HEK293 (cell line): Measurements from ENCODE around the gene ARHGAP10.

Experiments used
- CTCF ChIA-PET: fragments of 350-600 bp; formaldehyde crosslinking; extraction: SDS; loops from one replicate; lab custom pipeline; 2021; ENCODE audit warnings: antibody characterized with exemption; lab: Yijun Ruan, JAX
- POLR2A ChIA-PET: fragments of 300-600 bp; formaldehyde crosslinking; extraction: SDS; loops from one replicate; lab custom pipeline; 2020; ENCODE audit warnings: antibody characterized with exemption, inconsistent platforms; lab: Yijun Ruan, JAX
- H3K27ac ChIP-seq: fragments of 200-500 bp; sonication (Bioruptor generic); 2 replicates; pipeline ENCODE4 v1.5.1; 2014; ENCODE audit warnings: low read depth, low read length, control low read depth, inconsistent platforms; ENCODE audit errors: extremely low read depth
- H3K36me3 ChIP-seq, 2 experiments: fragments of 200-500 bp in 1 of 2; sonication (Bioruptor generic) in 1 of 2; 1 replicate in 1 of 2; 2 replicates in 1 of 2; pipeline ENCODE4 v1.5.1; 2014 to 2017; ENCODE audit warnings: inconsistent platforms in 2 of 2, low read length in 2 of 2; ENCODE audit not compliant: control insufficient read depth in 2 of 2, insufficient read depth in 1 of 2
- H3K4me1 ChIP-seq: fragments of 200-500 bp; sonication (Bioruptor generic); 2 replicates; pipeline ENCODE4 v1.5.1; 2014; ENCODE audit warnings: mild to moderate bottlenecking, low read length, inconsistent platforms; ENCODE audit not compliant: control insufficient read depth, insufficient read depth
- H3K4me3 ChIP-seq: 2 replicates; pipeline ENCODE4 v1.5.1; 2011; ENCODE audit warnings: low read depth, mild to moderate bottlenecking, control low read depth, low read length, moderate library complexity
- H3K9me3 ChIP-seq: fragments of 200-500 bp; sonication (Bioruptor generic); 2 replicates; pipeline ENCODE4 v1.5.1; 2014; ENCODE audit warnings: low read depth, low read length, inconsistent platforms; ENCODE audit not compliant: control insufficient read depth, insufficient read depth
- BCL11B ChIP-seq: fragments of 450-650 bp; formaldehyde crosslinking; IDR thresholded peaks from 2 replicates; pipeline ENCODE4 v1.5.1; 2016; ENCODE audit warnings: low read depth, missing biosample characterization, missing genetic modification characterization
- IKZF3 ChIP-seq: fragments of 450-650 bp; IDR thresholded peaks from 2 replicates; pipeline ENCODE4 v1.5.0; 2018; ENCODE audit warnings: missing biosample characterization, mild to moderate bottlenecking, missing genetic modification characterization, moderate library complexity
- MZF1 ChIP-seq: fragments of 450-650 bp; formaldehyde crosslinking; IDR thresholded peaks from 2 replicates; pipeline ENCODE4 v1.5.1; 2017; ENCODE audit warnings: missing biosample characterization, missing genetic modification characterization, borderline replicate concordance
- ZBTB1 ChIP-seq: fragments of 450-650 bp; formaldehyde crosslinking; IDR thresholded peaks from 2 replicates; pipeline ENCODE4 v1.5.1; 2016; ENCODE audit warnings: missing biosample characterization, missing genetic modification characterization
- ZNF354C ChIP-seq: fragments of 450-650 bp; formaldehyde crosslinking; IDR thresholded peaks from 2 replicates; pipeline ENCODE4 v1.5.1; 2016; ENCODE audit warnings: missing biosample characterization, missing genetic modification characterization, low read depth, borderline replicate concordance
- ZNF37A ChIP-seq: fragments of 450-650 bp; IDR thresholded peaks from 2 replicates; pipeline ENCODE4 v1.5.1; 2018; ENCODE audit warnings: missing biosample characterization, missing genetic modification characterization
- ZNF629 ChIP-seq: fragments of 450-650 bp; formaldehyde crosslinking; IDR thresholded peaks from 2 replicates; pipeline ENCODE4 v1.5.1; 2017; ENCODE audit warnings: missing biosample characterization, missing genetic modification characterization
- ZNF707 ChIP-seq: fragments of 450-650 bp; formaldehyde crosslinking; IDR thresholded peaks from 2 replicates; pipeline ENCODE4 v1.5.1; 2016; ENCODE audit warnings: missing biosample characterization, missing genetic modification characterization
- ZNF843 ChIP-seq: fragments of 450-650 bp; formaldehyde crosslinking; IDR thresholded peaks from 2 replicates; pipeline ENCODE4 v1.5.1; 2016; ENCODE audit warnings: missing biosample characterization, missing genetic modification characterization
- TF ChIP-seq, protein P1 (sequence below): fragments of 450-650 bp; formaldehyde crosslinking; IDR thresholded peaks from 2 replicates; pipeline ENCODE4 v1.5.1; 2017; ENCODE audit warnings: missing biosample characterization, missing genetic modification characterization
- TF ChIP-seq, protein P2 (sequence below): fragments of 450-650 bp; formaldehyde crosslinking; IDR thresholded peaks from 2 replicates; pipeline ENCODE4 v1.5.1; 2016; ENCODE audit warnings: missing biosample characterization, missing genetic modification characterization
- TF ChIP-seq, protein P3 (sequence below): fragments of 450-650 bp; formaldehyde crosslinking; IDR thresholded peaks from 2 replicates; pipeline ENCODE4 v1.5.1; 2016; ENCODE audit warnings: missing biosample characterization, missing genetic modification characterization
- TF ChIP-seq, protein P4 (sequence below): fragments of 450-650 bp; formaldehyde crosslinking; IDR thresholded peaks from 2 replicates; pipeline ENCODE4 v1.5.1; 2017; ENCODE audit warnings: missing biosample characterization, missing genetic modification characterization
- TF ChIP-seq, protein P5 (sequence below): fragments of 450-650 bp; formaldehyde crosslinking; conservative IDR thresholded peaks from 2 replicates; pipeline ENCODE4 v1.5.1; 2016; ENCODE audit warnings: low read depth, missing biosample characterization, missing genetic modification characterization

ARHGAP10 gene

DNA sequence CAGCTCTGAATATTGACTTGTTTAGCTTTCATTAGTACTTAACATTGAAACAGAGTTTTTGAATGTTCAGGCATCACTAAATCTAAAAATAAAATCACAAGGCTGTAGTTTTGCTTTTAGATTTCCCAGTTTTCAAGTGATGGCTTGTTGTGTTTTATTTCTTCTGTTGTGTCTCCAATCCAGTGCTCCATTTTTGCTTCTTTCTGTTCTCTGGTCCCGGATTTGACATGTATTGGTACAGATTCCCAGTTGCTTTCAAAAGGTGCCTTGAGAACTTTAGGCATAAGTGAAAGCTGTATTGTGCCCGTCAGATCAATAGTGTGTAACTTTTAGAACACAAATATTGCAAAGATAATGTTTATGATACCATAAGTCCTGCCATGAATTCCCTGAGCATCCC is 53.2 kb downstream of the ARHGAP10 start:
- POLR2A ChIA-PET: interaction anchor here (2.0 kb wide), 1 partner anchor 11 kb away, joined by 5 read pairs; no protein-coding TSS in a partner anchor
- Histone ChIP-seq H3K36me3 (no peaks in the 10 kb centered on the region), H3K4me3 (no peak overlapping the region), H3K4me1 (peaks cover 31% of the 10 kb centered on the region), H3K9me3 (no peaks in the 10 kb centered on the region), H3K27ac (no peak overlapping the region)
- CTCF ChIA-PET: interaction anchor here (1.1 kb wide), 1 partner anchor 81 kb away, joined by 9 read pairs; no protein-coding TSS in a partner anchor
- TF ChIP-seq, protein P1, sequence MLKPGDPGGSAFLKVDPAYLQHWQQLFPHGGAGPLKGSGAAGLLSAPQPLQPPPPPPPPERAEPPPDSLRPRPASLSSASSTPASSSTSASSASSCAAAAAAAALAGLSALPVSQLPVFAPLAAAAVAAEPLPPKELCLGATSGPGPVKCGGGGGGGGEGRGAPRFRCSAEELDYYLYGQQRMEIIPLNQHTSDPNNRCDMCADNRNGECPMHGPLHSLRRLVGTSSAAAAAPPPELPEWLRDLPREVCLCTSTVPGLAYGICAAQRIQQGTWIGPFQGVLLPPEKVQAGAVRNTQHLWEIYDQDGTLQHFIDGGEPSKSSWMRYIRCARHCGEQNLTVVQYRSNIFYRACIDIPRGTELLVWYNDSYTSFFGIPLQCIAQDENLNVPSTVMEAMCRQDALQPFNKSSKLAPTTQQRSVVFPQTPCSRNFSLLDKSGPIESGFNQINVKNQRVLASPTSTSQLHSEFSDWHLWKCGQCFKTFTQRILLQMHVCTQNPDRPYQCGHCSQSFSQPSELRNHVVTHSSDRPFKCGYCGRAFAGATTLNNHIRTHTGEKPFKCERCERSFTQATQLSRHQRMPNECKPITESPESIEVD (tag by site-specific recombination): 0 out of 2 replicates have a peak, but pooled peaks have one; percentile 14
- no peak for TF ChIP-seq ZNF37A (tag by site-specific recombination)
- TF ChIP-seq, protein P2, sequence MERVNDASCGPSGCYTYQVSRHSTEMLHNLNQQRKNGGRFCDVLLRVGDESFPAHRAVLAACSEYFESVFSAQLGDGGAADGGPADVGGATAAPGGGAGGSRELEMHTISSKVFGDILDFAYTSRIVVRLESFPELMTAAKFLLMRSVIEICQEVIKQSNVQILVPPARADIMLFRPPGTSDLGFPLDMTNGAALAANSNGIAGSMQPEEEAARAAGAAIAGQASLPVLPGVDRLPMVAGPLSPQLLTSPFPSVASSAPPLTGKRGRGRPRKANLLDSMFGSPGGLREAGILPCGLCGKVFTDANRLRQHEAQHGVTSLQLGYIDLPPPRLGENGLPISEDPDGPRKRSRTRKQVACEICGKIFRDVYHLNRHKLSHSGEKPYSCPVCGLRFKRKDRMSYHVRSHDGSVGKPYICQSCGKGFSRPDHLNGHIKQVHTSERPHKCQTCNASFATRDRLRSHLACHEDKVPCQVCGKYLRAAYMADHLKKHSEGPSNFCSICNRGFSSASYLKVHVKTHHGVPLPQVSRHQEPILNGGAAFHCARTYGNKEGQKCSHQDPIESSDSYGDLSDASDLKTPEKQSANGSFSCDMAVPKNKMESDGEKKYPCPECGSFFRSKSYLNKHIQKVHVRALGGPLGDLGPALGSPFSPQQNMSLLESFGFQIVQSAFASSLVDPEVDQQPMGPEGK: no peak
- TF ChIP-seq ZNF843 (tag by site-specific recombination): no peak

DNA sequence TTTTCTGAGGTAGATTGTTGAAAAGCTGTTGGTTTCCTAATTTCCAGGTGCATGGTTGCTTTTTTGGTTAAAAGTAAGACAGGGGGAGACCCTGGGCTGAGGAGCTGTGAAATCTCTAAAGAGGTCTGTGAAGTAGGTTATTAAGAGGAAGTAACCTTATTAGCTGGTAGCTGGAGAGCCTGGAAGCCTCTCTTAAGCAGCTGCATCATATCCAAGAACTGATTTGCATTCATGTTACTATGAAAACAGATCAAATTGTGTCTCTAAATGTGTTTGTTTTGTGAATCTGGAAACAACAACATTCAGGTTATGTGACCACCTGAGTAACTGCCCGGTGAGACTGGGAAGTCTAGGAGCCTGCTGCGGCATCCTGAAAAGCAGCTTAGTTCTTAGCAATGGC is 54.1 kb downstream of the ARHGAP10 start:
- TF ChIP-seq BCL11B (tag by site-specific recombination) (no peak), IKZF3 (tag by site-specific recombination) (no peak), ZNF354C (tag by site-specific recombination) (no peak), MZF1 (no peak), ZNF629 (tag by site-specific recombination) (no peak), ZBTB1 (tag by site-specific recombination) (no peak), ZNF707 (tag by site-specific recombination) (no peak)
- TF ChIP-seq, protein P3, sequence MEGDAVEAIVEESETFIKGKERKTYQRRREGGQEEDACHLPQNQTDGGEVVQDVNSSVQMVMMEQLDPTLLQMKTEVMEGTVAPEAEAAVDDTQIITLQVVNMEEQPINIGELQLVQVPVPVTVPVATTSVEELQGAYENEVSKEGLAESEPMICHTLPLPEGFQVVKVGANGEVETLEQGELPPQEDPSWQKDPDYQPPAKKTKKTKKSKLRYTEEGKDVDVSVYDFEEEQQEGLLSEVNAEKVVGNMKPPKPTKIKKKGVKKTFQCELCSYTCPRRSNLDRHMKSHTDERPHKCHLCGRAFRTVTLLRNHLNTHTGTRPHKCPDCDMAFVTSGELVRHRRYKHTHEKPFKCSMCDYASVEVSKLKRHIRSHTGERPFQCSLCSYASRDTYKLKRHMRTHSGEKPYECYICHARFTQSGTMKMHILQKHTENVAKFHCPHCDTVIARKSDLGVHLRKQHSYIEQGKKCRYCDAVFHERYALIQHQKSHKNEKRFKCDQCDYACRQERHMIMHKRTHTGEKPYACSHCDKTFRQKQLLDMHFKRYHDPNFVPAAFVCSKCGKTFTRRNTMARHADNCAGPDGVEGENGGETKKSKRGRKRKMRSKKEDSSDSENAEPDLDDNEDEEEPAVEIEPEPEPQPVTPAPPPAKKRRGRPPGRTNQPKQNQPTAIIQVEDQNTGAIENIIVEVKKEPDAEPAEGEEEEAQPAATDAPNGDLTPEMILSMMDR: no peak
- TF ChIP-seq, protein P4, sequence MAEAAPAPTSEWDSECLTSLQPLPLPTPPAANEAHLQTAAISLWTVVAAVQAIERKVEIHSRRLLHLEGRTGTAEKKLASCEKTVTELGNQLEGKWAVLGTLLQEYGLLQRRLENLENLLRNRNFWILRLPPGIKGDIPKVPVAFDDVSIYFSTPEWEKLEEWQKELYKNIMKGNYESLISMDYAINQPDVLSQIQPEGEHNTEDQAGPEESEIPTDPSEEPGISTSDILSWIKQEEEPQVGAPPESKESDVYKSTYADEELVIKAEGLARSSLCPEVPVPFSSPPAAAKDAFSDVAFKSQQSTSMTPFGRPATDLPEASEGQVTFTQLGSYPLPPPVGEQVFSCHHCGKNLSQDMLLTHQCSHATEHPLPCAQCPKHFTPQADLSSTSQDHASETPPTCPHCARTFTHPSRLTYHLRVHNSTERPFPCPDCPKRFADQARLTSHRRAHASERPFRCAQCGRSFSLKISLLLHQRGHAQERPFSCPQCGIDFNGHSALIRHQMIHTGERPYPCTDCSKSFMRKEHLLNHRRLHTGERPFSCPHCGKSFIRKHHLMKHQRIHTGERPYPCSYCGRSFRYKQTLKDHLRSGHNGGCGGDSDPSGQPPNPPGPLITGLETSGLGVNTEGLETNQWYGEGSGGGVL: no peak
- TF ChIP-seq, protein P5, sequence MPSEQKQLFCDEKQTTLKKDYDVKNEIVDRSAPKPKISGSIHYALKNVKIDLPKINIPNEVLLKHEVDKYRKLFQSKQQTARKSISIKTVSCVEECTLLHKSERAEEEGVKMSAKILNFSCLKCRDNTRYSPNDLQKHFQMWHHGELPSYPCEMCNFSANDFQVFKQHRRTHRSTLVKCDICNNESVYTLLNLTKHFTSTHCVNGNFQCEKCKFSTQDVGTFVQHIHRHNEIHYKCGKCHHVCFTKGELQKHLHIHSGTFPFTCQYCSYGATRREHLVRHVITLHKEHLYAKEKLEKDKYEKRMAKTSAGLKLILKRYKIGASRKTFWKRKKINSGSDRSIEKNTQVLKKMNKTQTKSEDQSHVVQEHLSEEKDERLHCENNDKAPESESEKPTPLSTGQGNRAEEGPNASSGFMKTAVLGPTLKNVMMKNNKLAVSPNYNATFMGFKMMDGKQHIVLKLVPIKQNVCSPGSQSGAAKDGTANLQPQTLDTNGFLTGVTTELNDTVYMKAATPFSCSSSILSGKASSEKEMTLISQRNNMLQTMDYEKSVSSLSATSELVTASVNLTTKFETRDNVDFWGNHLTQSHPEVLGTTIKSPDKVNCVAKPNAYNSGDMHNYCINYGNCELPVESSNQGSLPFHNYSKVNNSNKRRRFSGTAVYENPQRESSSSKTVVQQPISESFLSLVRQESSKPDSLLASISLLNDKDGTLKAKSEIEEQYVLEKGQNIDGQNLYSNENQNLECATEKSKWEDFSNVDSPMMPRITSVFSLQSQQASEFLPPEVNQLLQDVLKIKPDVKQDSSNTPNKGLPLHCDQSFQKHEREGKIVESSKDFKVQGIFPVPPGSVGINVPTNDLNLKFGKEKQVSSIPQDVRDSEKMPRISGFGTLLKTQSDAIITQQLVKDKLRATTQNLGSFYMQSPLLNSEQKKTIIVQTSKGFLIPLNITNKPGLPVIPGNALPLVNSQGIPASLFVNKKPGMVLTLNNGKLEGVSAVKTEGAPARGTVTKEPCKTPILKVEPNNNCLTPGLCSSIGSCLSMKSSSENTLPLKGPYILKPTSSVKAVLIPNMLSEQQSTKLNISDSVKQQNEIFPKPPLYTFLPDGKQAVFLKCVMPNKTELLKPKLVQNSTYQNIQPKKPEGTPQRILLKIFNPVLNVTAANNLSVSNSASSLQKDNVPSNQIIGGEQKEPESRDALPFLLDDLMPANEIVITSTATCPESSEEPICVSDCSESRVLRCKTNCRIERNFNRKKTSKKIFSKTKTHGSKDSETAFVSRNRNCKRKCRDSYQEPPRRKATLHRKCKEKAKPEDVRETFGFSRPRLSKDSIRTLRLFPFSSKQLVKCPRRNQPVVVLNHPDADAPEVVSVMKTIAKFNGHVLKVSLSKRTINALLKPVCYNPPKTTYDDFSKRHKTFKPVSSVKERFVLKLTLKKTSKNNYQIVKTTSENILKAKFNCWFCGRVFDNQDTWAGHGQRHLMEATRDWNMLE (tag by site-specific recombination): no peak
- TF ChIP-seq, all 188 proteins: peak for 0
- ChIA-PET CTCF (interaction anchor here (1.1 kb wide), 1 partner anchor 80 kb away, joined by 9 read pairs; no protein-coding TSS in a partner anchor), POLR2A (interaction anchor here (0.9 to 2.0 kb wide), 2 partner anchors 10 to 54 kb away, joined by 3 to 5 read pairs; partner anchors contain the start of gene ARHGAP10)
- no peaks in the 10 kb centered on the region for H3K9me3 ChIP-seq
- no peak overlapping the region for H3K27ac ChIP-seq
- H3K36me3 ChIP-seq: no peaks in the 10 kb centered on the region
- H3K4me1 ChIP-seq: peaks cover 31% of the 10 kb centered on the region
- no peak overlapping the region for H3K4me3 ChIP-seq
